Adrenal gland (tissue), 5 donors: Measurements from ENCODE around the gene DNAH3.

Experiments used
- POLR2A ChIP-seq, 2 donors: fragments of 450-650 bp; IDR thresholded peaks; one replicate each; pipeline ENCODE4 v1.6.1; 2017; ENCODE audit warnings: antibody characterized with exemption in 2 of 2, mild to moderate bottlenecking in 2 of 2, moderate library complexity in 1 of 2
- TF ChIP-seq, protein P1 (sequence below), 6 experiments: fragments of 450-650 bp in 4 of 6; fragments of 200-600 bp in 2 of 6; sonication (generic) in 1 of 6; IDR thresholded peaks; 1 replicate in 5 of 6; 2 replicates in 1 of 6; pipeline versions ENCODE4 v1.5.1 to v1.8.0; 2016 to 2021; ENCODE audit warnings: antibody characterized with exemption in 6 of 6, mild to moderate bottlenecking in 2 of 6, moderate library complexity in 1 of 6
- donor health status: DM: no; HTN: no; CAD: no.

DNA sequence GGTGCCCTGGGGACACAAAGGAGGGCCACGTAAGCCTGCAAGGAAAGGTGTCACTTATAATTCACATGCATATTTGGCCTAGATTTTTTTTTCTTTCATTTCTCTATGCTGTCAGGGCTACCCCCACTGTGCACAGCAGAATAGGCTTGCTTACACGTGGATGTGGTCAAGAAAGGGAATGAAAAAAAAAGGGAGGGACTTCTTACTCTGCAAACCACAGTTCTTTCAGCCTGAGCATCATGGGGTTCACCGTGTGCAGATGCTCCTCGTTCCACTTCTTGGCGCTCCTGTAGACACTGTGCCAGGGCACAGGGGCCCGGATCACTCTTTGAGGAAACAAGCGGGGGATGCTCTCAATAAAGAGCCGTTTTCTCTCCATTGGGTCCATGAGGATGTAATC lies 16.6 kb downstream of the DNAH3 start:
- TF ChIP-seq POLR2A (IDR thresholded peaks at IDR 0.05): no peak
- TF ChIP-seq, protein P1, sequence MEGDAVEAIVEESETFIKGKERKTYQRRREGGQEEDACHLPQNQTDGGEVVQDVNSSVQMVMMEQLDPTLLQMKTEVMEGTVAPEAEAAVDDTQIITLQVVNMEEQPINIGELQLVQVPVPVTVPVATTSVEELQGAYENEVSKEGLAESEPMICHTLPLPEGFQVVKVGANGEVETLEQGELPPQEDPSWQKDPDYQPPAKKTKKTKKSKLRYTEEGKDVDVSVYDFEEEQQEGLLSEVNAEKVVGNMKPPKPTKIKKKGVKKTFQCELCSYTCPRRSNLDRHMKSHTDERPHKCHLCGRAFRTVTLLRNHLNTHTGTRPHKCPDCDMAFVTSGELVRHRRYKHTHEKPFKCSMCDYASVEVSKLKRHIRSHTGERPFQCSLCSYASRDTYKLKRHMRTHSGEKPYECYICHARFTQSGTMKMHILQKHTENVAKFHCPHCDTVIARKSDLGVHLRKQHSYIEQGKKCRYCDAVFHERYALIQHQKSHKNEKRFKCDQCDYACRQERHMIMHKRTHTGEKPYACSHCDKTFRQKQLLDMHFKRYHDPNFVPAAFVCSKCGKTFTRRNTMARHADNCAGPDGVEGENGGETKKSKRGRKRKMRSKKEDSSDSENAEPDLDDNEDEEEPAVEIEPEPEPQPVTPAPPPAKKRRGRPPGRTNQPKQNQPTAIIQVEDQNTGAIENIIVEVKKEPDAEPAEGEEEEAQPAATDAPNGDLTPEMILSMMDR (IDR thresholded peaks at IDR 0.05): no peak
